ENCODE data around the gene DGUOK.
"Not testable (repeated sequence)": the region's sequence is repeated elsewhere in the genome, so short reads cannot be mapped to it uniquely, and the experiment has no call there.

DGUOK gene

GRCh38 chr2:73901143-73901542 lies 25.5 kb upstream of the DGUOK start:
- DNase-seq, result no peak

GRCh38 chr2:73902284-73902683 lies 24.4 kb upstream of the DGUOK start:
- DNase-seq, result no peak

- DNase-seq, result no peak
These were observed 23.4 kb upstream of the DGUOK start for GRCh38 chr2:73903313-73903712.

GRCh38 chr2:73903949-73904613 lies 22.6 kb upstream of the DGUOK start:
- not testable (repeated sequence) for DNase-seq

GRCh38 chr2:73904952-73905351 lies 21.7 kb upstream of the DGUOK start:
- no peak for DNase-seq

- DNase-seq, result no peak
These were observed 19.7 kb upstream of the DGUOK start for GRCh38 chr2:73906847-73907505.

- DNase-seq, result peak; percentile 56 to 57
These were observed 18.7 kb upstream of the DGUOK start for GRCh38 chr2:73907840-73908452.

GRCh38 chr2:73908689-73909652 lies 17.7 kb upstream of the DGUOK start:
- DNase-seq, result no peak

- no peak for DNase-seq
These were observed 15.7 kb upstream of the DGUOK start for GRCh38 chr2:73910873-73911547.

GRCh38 chr2:73911548-73912208 lies 15.0 kb upstream of the DGUOK start:
- no peak for DNase-seq

GRCh38 chr2:73913414-73914054 lies 13.1 kb upstream of the DGUOK start:
- no peak for DNase-seq

- no peak for DNase-seq
These were observed 12.0 kb upstream of the DGUOK start for GRCh38 chr2:73914667-73915066.

GRCh38 chr2:73915437-73915993 lies 11.2 kb upstream of the DGUOK start:
- no peak for DNase-seq

- no peak for DNase-seq
These were observed 10.0 kb upstream of the DGUOK start for GRCh38 chr2:73916666-73917065.

- no peak for DNase-seq
These were observed 9.4 kb upstream of the DGUOK start for GRCh38 chr2:73917296-73917695.

- DNase-seq, result no peak
These were observed 8.9 kb upstream of the DGUOK start for GRCh38 chr2:73917696-73918207.

- DNase-seq, result no peak
These were observed 7.8 kb upstream of the DGUOK start for GRCh38 chr2:73918856-73919255.

GRCh38 chr2:73919596-73920228 lies 7.0 kb upstream of the DGUOK start:
- no peak for DNase-seq

- DNase-seq, result peak; percentile 43 to 60
These were observed 5.8 kb upstream of the DGUOK start for GRCh38 chr2:73920577-73921545.
